Astrocyte (in vitro differentiated cells and primary cell): ENCODE measurements around the gene KCTD12. TPM values are rescaled to one million over a fixed set of nuclear protein-coding genes. Genes with fewer than 3 reads are reported as not detected.

Experiments
- DNase-seq: peaks from one replicate; pipeline ENCODE4 v3.0.0-alpha.2; 2010; ENCODE audit warnings: low read depth
- FAIRE-seq: peaks from 2 replicates; lab custom pipeline; 2011; peaks lifted over from hg19 to GRCh38; lab: Jason Lieb, UNC
- H2AFZ ChIP-seq: 2 replicates; pipeline ENCODE4 v1.6.0; 2012; ENCODE audit warnings: low read depth, low read length, inconsistent platforms
- H3K27ac ChIP-seq: 2 replicates; pipeline ENCODE4 v1.5.1; 2011; ENCODE audit warnings: low read depth, low read length, inconsistent platforms
- H3K27me3 ChIP-seq: 2 replicates; pipeline ENCODE4 v1.6.0; 2011; ENCODE audit warnings: low read length, inconsistent platforms; ENCODE audit not compliant: insufficient read depth
- H3K36me3 ChIP-seq: 2 replicates; pipeline ENCODE4 v1.5.1; 2011; ENCODE audit warnings: low read length, inconsistent platforms; ENCODE audit not compliant: insufficient read depth
- H3K4me1 ChIP-seq: 2 replicates; pipeline ENCODE4 v1.5.1; 2011; ENCODE audit warnings: low read length, inconsistent platforms; ENCODE audit not compliant: insufficient read depth
- H3K4me2 ChIP-seq: 2 replicates; pipeline ENCODE4 v1.6.0; 2012; ENCODE audit warnings: low read length, inconsistent platforms
- H3K4me3 ChIP-seq: 2 replicates; pipeline ENCODE4 v1.5.1; 2011; ENCODE audit warnings: low read depth, mild to moderate bottlenecking, low read length, inconsistent platforms; ENCODE audit not compliant: insufficient read depth
- H3K79me2 ChIP-seq: 2 replicates; pipeline ENCODE4 v1.6.0; 2012; ENCODE audit warnings: mild to moderate bottlenecking, low read length, inconsistent platforms; ENCODE audit not compliant: insufficient read depth
- H3K9ac ChIP-seq: 2 replicates; pipeline ENCODE4 v1.6.0; 2012; ENCODE audit warnings: mild to moderate bottlenecking, low read length, inconsistent platforms
- H3K9me3 ChIP-seq: 2 replicates; pipeline ENCODE4 v1.5.1; 2012; ENCODE audit warnings: low read depth, mild to moderate bottlenecking, low read length, inconsistent platforms; ENCODE audit not compliant: insufficient read depth
- H4K20me1 ChIP-seq: 2 replicates; pipeline ENCODE4 v1.6.0; 2012; ENCODE audit warnings: low read length, inconsistent platforms; ENCODE audit not compliant: insufficient read depth
- H3K27ac Mint-ChIP-seq: one replicate; pipeline ENCODE4 v1.8.0; 2021; ENCODE audit warnings: mild to moderate bottlenecking, mixed read lengths; ENCODE audit not compliant: unreplicated experiment
- H3K27me3 Mint-ChIP-seq: one replicate; pipeline ENCODE4 v1.8.0; 2021; ENCODE audit warnings: low read depth, mixed read lengths; ENCODE audit not compliant: unreplicated experiment
- H3K36me3 Mint-ChIP-seq: one replicate; pipeline ENCODE4 v1.8.0; 2021; ENCODE audit warnings: low read depth, mixed read lengths; ENCODE audit not compliant: unreplicated experiment
- H3K4me1 Mint-ChIP-seq: one replicate; pipeline ENCODE4 v1.8.0; 2021; ENCODE audit warnings: low read depth, mixed read lengths; ENCODE audit not compliant: unreplicated experiment
- H3K4me3 Mint-ChIP-seq: one replicate; pipeline ENCODE4 v1.8.0; 2021; ENCODE audit warnings: mild to moderate bottlenecking, moderate library complexity, mixed read lengths; ENCODE audit not compliant: unreplicated experiment
- H3K9me3 Mint-ChIP-seq: one replicate; pipeline ENCODE4 v1.8.0; 2021; ENCODE audit warnings: mild to moderate bottlenecking, mixed read lengths; ENCODE audit not compliant: unreplicated experiment
- EZH2 ChIP-seq: IDR thresholded peaks from 2 replicates; pipeline ENCODE4 v1.6.1; 2012; ENCODE audit warnings: mild to moderate bottlenecking, low read length, inconsistent platforms; ENCODE audit not compliant: insufficient read depth
- total RNA-seq: library from RNA; stranded (reverse); gene quantifications from 2 replicates; pipeline ENCODE4 v1.2.1, GENCODE V29; 2021
- TF ChIP-seq, protein P1 (sequence below): IDR thresholded peaks from 2 replicates; pipeline ENCODE4 v1.5.1; 2011; ENCODE audit warnings: low read depth, mild to moderate bottlenecking, inconsistent platforms, low read length, moderate library complexity; ENCODE audit not compliant: insufficient read depth

The KCTD12 gene
- total RNA-seq, 1 donor from 2014 or later: 13.7 TPM

GRCh38 chr13:76932076-76932475, 45.9 kb upstream of the KCTD12 start:
- H3K4me1 ChIP-seq: peaks cover 3% of the 10 kb centered on the region
- H3K27ac ChIP-seq: no peak overlapping the region
- H3K79me2 ChIP-seq: no peaks in the 10 kb centered on the region
- H3K27me3 Mint-ChIP-seq: no peaks in the 10 kb centered on the region
- no peaks in the 10 kb centered on the region for H3K27me3 ChIP-seq
- no peak for FAIRE-seq
- no peaks in the 10 kb centered on the region for H4K20me1 ChIP-seq
- no peak overlapping the region for H3K4me3 ChIP-seq
- no peaks in the 10 kb centered on the region for H3K36me3 ChIP-seq
- no peak for TF ChIP-seq EZH2
- TF ChIP-seq, protein P1, sequence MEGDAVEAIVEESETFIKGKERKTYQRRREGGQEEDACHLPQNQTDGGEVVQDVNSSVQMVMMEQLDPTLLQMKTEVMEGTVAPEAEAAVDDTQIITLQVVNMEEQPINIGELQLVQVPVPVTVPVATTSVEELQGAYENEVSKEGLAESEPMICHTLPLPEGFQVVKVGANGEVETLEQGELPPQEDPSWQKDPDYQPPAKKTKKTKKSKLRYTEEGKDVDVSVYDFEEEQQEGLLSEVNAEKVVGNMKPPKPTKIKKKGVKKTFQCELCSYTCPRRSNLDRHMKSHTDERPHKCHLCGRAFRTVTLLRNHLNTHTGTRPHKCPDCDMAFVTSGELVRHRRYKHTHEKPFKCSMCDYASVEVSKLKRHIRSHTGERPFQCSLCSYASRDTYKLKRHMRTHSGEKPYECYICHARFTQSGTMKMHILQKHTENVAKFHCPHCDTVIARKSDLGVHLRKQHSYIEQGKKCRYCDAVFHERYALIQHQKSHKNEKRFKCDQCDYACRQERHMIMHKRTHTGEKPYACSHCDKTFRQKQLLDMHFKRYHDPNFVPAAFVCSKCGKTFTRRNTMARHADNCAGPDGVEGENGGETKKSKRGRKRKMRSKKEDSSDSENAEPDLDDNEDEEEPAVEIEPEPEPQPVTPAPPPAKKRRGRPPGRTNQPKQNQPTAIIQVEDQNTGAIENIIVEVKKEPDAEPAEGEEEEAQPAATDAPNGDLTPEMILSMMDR: no peak
- H3K4me1 Mint-ChIP-seq: peaks cover 6% of the 10 kb centered on the region
- no peak overlapping the region for H3K9ac ChIP-seq
- H3K9me3 ChIP-seq: no peaks in the 10 kb centered on the region
- H2AFZ ChIP-seq: no peak overlapping the region
- no peak overlapping the region for H3K4me3 Mint-ChIP-seq
- no peak overlapping the region for H3K4me2 ChIP-seq
- peaks cover 3% of the 10 kb centered on the region for H3K36me3 Mint-ChIP-seq
- DNase-seq: no peak
- no peak overlapping the region for H3K27ac Mint-ChIP-seq
- H3K9me3 Mint-ChIP-seq: peaks cover 6% of the 10 kb centered on the region

- Histone ChIP-seq H3K9me3 (no peaks in the 10 kb centered on the region), H3K9ac (no peak overlapping the region), H3K79me2 (no peaks in the 10 kb centered on the region), H3K4me1 (no peaks in the 10 kb centered on the region), H3K27me3 (no peaks in the 10 kb centered on the region), H3K36me3 (no peaks in the 10 kb centered on the region), H3K4me3 (no peak overlapping the region), H2AFZ (no peak overlapping the region), H3K27ac (no peak overlapping the region), H4K20me1 (no peaks in the 10 kb centered on the region), H3K4me2 (no peak overlapping the region)
- peaks cover 6% of the 10 kb centered on the region for H3K4me1 Mint-ChIP-seq
- peaks cover 3% of the 10 kb centered on the region for H3K36me3 Mint-ChIP-seq
- no peak overlapping the region for H3K27ac Mint-ChIP-seq
- no peaks in the 10 kb centered on the region for H3K27me3 Mint-ChIP-seq
- no peak overlapping the region for H3K4me3 Mint-ChIP-seq
- no peak for FAIRE-seq
- peaks cover 6% of the 10 kb centered on the region for H3K9me3 Mint-ChIP-seq
- TF ChIP-seq, protein P1: no peak
- TF ChIP-seq EZH2: no peak
- DNase-seq: no peak
Measured at GRCh38 chr13:76929851-76930374, 43.7 kb upstream of the KCTD12 start.

- Histone ChIP-seq H4K20me1 (no peaks in the 10 kb centered on the region), H3K9me3 (no peaks in the 10 kb centered on the region), H3K4me1 (no peaks in the 10 kb centered on the region), H3K4me3 (no peak overlapping the region), H3K79me2 (no peaks in the 10 kb centered on the region), H3K4me2 (no peak overlapping the region), H3K27ac (no peak overlapping the region), H3K36me3 (no peaks in the 10 kb centered on the region), H3K9ac (no peak overlapping the region), H3K27me3 (no peaks in the 10 kb centered on the region), H2AFZ (no peak overlapping the region)
- no peak overlapping the region for H3K27ac Mint-ChIP-seq
- H3K4me3 Mint-ChIP-seq: no peak overlapping the region
- FAIRE-seq: peak; percentile 34
- peaks cover 3% of the 10 kb centered on the region for H3K36me3 Mint-ChIP-seq
- no peak for TF ChIP-seq EZH2
- TF ChIP-seq, protein P1: no peak
- DNase-seq: no peak
- peaks cover 6% of the 10 kb centered on the region for H3K9me3 Mint-ChIP-seq
- H3K4me1 Mint-ChIP-seq: peaks cover 6% of the 10 kb centered on the region
- no peaks in the 10 kb centered on the region for H3K27me3 Mint-ChIP-seq
Measured at GRCh38 chr13:76929320-76929719, 43.1 kb upstream of the KCTD12 start.
